K562 (cell line): Measurements from ENCODE around the gene RNF39.

Experiments
- FOXJ3 ChIP-seq: sonication (generic); formaldehyde crosslinking; IDR thresholded peaks from 2 replicates; pipeline ENCODE4 v1.4.0; 2020; ENCODE audit warnings: mild to moderate bottlenecking, missing genetic modification reagents
- TFE3 ChIP-seq: fragments of 450-650 bp; formaldehyde crosslinking; IDR thresholded peaks from 2 replicates; pipeline ENCODE4 v1.4.0; 2020; ENCODE audit warnings: mild to moderate bottlenecking, mixed read lengths
- TF ChIP-seq, protein P1 (sequence below): sonication (generic); formaldehyde crosslinking; IDR thresholded peaks from 2 replicates; pipeline ENCODE4 v1.9.0; 2022; ENCODE audit warnings: mild to moderate bottlenecking, missing genetic modification reagents

DNA sequence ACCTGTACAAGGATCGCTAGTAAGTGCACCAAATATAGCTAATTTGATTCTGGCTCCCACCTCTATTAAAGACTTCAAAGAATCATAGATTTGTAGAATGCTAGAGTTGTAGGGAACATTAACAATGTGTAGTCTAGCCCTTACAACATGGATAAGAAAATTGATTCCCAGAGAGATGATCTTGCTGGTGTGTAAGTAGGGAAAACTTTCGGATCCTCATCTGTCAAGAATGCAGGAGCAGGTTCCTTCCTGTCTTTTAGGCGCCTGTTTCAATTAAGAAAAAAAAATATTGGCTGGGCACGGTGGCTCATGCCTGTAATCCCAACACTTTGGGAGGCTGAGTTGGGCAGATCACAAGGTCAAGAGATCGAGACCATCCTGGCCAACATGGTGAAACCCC lies 12.3 kb upstream of the RNF39 start:
- TF ChIP-seq FOXJ3 (CRISPR knock-in tag) (no peak), TFE3 (CRISPR knock-in tag) (no peak)
- TF ChIP-seq, protein P1, sequence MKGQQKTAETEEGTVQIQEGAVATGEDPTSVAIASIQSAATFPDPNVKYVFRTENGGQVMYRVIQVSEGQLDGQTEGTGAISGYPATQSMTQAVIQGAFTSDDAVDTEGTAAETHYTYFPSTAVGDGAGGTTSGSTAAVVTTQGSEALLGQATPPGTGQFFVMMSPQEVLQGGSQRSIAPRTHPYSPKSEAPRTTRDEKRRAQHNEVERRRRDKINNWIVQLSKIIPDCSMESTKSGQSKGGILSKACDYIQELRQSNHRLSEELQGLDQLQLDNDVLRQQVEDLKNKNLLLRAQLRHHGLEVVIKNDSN: no peak
